Stimulated activated effector memory CD8-positive, alpha-beta T cell treated with anti-CD3 and anti-CD28 coated beads, Interleukin-12 subunit alpha, Interleukin-12 subunit beta, amount 100 ng/mL, for 72 hours (primary cell): Measurements from ENCODE around the gene CACNA1S.

Experiments used
- ATAC-seq: fragments of 150-1000 bp; cut with Tn5 transposase; 2 replicates; pipeline ENCODE4 v1.10.0; 2021
- DNase-seq, 2 donors: peaks; one replicate each; pipeline ENCODE4 v3.0.0; 2021 to 2022; ENCODE audit warnings: low spot score in 2 of 2
- H3K27ac Mint-ChIP-seq: one replicate; pipeline ENCODE4 v1.8.0; 2022; ENCODE audit warnings: mild to moderate bottlenecking, mixed read lengths
- H3K36me3 Mint-ChIP-seq: one replicate; pipeline ENCODE4 v1.8.0; 2022; ENCODE audit warnings: mild to moderate bottlenecking, mixed read lengths
- H3K4me1 Mint-ChIP-seq: one replicate; pipeline ENCODE4 v1.8.0; 2022; ENCODE audit warnings: mixed read lengths
- H3K4me3 Mint-ChIP-seq: one replicate; pipeline ENCODE4 v1.8.0; 2022; ENCODE audit warnings: mild to moderate bottlenecking, mixed read lengths
- H3K9me3 Mint-ChIP-seq: one replicate; pipeline ENCODE4 v1.8.0; 2022; ENCODE audit warnings: mixed read lengths

CACNA1S gene

DNA sequence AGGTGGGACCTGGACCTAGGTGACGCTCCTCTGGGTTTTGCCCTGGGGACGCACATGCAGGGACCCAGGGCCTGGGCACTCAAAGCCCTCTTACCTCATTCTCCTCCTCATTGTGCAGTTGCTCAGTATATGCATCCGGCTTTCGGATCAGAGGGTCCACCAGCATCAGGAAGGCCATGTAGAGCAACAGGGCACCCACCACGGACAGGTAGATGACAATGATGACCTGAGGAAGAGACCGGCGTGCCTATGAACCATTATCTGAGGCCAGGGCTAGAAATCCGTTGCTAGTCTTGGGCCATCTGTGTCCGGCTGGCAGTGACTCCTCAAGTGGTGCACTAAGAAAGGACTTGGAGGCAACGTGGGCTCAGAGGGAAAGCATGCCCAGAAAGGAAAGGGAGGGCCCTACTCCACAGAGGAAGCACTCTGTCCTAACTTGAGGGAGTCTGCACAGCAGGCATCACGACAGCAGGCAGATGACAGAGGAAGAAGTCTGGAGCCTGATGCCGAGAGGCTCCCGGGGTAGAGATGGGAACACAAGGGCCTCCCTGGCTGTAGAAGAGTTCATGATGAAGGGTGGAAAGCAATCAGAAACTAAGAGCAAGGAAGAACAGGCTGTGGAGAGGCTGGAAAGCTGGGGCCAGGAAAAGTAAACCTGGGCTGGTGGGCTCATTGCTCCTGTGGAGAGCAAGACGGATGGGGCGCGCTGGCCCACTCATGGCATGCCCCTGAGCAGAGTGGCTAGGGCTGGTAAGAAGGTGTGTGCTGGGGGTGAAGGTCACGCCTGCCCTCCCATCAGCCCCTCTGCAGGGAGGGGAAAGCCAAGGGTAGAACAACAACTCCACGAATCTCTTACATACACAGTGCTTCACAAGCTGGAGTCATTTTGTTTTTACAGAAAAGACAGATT lies 31.8 kb upstream of the CACNA1S start:
- Mint-ChIP-seq H3K9me3 (no peaks in the 10 kb centered on the region), H3K4me1 (peaks cover 6% of the 10 kb centered on the region), H3K4me3 (no peak overlapping the region), H3K36me3 (peaks cover 38% of the 10 kb centered on the region), H3K27ac (no peak overlapping the region)
- no peak for ATAC-seq
- no peak for DNase-seq

DNA sequence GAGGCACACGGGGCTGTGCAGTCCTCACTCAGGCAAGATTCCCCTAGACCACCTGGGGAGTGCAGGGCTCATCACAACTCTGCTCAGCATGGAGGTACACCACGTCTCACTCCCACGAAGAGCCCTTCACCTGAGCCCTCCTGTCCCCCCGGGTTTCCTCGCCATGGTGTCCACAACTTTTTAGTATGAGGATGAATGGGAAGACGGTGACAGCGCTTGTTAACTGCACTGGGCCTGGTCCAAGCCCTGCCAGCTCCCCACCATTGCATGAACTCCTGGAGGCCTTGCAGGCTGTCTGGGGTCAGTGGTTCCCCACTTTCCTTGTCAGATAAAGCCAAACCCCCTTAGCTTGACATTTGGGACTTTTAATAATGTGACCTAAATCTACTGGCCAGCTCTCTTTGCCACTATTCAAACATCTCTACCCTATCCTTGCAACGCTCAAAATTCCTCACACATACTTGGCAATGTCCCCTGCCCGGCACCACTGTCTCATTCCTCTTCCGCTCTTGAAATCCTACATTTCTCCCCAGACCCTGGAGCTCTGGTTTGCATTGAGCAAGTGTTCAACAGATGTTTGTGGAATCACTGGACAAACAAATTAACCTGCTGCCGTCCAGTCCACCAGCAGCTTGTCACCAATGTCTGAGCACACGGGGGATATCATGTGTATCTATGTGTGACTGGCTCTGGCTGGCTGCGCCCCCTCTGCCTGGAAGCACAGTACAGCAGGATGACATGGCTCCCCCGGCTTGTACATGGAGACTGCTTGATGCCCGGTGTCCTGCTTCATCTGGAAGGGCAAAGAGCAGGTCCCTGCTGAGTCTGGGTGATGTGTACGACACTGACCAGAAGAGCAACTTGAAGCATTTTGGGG lies 30.9 kb upstream of the CACNA1S start:
- ATAC-seq: no peak
- Mint-ChIP-seq H3K9me3 (no peaks in the 10 kb centered on the region), H3K4me1 (peaks cover 6% of the 10 kb centered on the region), H3K36me3 (peaks cover 33% of the 10 kb centered on the region), H3K27ac (no peak overlapping the region), H3K4me3 (no peak overlapping the region)
- DNase-seq: no peak

DNA sequence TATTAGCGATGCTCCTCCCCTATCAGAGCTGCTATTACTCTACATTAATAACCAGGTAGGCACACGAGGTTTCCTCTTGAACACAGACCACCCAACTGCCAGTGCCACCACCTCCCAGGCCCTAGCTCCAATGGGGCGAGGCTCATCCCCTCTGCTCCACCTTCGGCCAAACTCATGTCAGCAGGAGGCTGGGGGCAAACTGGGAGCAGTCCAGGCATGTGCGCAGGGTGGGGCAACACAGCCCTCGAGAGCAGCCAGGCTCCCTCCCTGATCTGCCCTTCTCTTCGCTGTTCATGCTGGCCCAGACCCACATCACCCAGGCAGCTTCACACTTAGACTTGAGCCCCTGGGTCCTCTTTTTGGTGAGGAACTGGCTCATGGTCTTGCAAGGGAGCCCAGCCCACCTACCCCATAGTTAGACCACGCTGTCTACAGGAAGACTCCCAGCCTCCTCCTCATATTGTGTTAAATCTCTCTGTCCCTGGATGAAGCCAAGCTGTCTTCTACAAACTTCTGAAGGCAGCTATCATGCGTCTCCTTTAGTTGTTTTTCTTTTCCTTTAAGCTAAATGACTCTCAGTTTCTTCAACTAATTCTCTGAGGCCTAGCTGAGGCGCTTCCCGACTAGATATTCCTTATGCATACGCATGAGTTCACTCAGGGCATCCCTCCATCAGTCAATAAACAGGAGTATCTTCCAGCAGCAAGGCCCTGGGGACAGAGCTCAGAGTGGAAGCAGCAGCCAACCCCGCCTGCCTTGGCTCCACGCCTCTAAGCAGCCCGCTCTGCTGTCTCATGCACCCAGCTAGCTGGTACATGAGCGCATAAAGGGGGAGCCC lies 30.0 kb upstream of the CACNA1S start:
- Mint-ChIP-seq H3K9me3 (no peaks in the 10 kb centered on the region), H3K27ac (no peak overlapping the region), H3K36me3 (peaks cover 33% of the 10 kb centered on the region)

DNA sequence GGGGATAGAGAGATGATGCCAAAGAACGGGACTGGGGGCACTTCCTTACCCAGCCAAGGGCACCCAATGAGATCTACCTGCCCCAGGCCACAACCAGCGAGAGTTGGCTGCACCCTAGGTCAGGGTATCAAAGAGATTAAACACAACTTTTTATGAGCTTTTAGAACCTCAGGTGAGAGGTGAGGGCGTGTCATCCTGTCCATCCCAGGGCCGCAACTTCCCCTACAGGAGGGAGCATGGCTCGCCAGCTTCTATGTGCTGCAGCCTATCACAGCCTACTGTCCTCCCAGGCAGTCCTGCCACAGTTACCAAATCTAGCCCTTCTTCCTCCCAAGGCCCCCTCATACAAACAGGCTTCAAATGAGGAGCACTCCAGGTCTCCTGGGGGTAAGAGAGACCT lies 29.2 kb upstream of the CACNA1S start:
- no peaks in the 10 kb centered on the region for H3K4me1 Mint-ChIP-seq
- no peaks in the 10 kb centered on the region for H3K9me3 Mint-ChIP-seq
- ATAC-seq (no peak), DNase-seq (no peak)
- peaks cover 33% of the 10 kb centered on the region for H3K36me3 Mint-ChIP-seq
- no peak overlapping the region for H3K4me3 Mint-ChIP-seq
- H3K27ac Mint-ChIP-seq: peak overlapping the region; percentile 34

More for the DNA sequence above, 30.0 kb upstream of the CACNA1S start:
- ATAC-seq: no peak
- Mint-ChIP-seq H3K4me3 (no peak overlapping the region), H3K4me1 (peaks cover 1% of the 10 kb centered on the region)
- DNase-seq: no peak

DNA sequence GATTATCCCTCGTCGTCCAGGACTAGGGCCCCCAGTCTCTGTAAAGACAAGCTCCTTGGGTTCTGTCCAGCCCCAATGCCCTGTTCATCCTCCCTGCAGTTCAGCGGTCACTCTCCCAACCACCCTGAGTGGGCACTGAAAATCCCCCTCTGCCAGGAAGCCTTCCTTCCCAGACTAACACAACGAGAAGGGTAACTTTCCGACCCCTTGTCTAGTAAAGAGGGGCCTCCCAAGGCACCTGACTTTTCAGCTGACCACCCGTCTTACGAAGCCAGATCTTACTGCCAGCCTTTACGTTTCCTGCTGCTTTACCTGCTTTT lies 28.7 kb upstream of the CACNA1S start:
- Mint-ChIP-seq H3K9me3 (no peaks in the 10 kb centered on the region), H3K4me1 (no peaks in the 10 kb centered on the region), H3K27ac (peak overlapping the region; percentile 34), H3K4me3 (no peak overlapping the region), H3K36me3 (peaks cover 28% of the 10 kb centered on the region)
- DNase-seq: no peak
- no peak for ATAC-seq

DNA sequence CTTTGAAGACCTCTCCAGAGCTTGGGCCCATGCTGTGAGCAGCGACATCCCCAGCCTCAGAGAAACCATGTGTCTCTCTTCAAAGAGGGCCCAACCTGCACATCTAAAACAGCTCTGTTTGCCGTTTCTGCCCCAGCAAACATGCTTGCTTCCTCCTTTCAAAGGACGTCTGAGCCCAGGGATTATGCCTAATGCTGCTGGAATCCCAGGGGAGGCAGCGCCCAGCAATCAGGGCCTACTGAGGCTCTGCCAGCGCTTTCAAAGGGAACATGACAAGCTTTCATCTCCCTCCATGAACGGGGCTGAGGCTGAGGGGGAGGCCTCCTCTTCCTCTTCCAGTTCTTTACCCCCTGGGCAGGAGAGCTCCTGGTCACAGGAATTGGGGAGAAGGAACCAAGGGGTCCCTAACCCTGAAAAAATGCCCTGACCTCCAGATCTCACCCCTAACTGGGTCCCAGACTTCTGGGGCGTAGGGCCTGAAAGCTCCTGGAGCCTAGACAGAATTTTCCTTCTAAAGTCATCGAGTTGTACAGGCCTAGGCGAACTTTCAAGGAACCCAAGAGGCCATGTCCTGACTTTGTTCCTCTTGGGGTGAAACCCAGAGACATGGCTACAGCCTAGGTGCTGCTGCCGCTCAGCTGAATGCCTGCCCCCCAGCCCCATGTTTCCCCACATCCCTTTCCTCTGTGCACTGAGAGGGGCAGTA lies 28.2 kb upstream of the CACNA1S start:
- DNase-seq (no peak), ATAC-seq (no peak)
- Mint-ChIP-seq H3K36me3 (peaks cover 26% of the 10 kb centered on the region), H3K4me3 (no peak overlapping the region), H3K4me1 (no peaks in the 10 kb centered on the region), H3K27ac (peak overlapping the region; percentile 38), H3K9me3 (no peaks in the 10 kb centered on the region)

DNA sequence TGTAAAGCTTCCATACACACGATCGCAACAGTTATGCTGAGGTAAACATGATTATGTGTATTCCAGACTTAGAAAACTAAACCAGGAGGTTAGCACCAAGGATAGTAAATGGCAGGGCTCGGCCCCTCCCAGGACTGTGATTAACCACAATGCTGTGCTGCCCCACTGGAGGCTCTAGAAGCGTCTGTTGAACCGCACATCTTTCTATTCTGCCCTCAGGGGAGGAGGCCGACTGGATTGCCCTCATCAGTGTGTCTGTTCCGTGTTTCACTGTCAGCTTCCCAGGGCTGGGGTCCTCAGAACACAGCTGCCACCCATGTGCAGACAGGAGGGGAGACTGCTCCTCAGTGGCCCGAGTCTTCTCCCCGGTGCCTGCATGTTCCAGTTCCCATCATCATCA lies 27.5 kb upstream of the CACNA1S start:
- no peak overlapping the region for H3K4me3 Mint-ChIP-seq
- ATAC-seq (no peak), DNase-seq (no peak)
- H3K9me3 Mint-ChIP-seq: no peaks in the 10 kb centered on the region
- peak overlapping the region; percentile 38 for H3K27ac Mint-ChIP-seq
- H3K4me1 Mint-ChIP-seq: no peaks in the 10 kb centered on the region
- H3K36me3 Mint-ChIP-seq: peaks cover 22% of the 10 kb centered on the region

DNA sequence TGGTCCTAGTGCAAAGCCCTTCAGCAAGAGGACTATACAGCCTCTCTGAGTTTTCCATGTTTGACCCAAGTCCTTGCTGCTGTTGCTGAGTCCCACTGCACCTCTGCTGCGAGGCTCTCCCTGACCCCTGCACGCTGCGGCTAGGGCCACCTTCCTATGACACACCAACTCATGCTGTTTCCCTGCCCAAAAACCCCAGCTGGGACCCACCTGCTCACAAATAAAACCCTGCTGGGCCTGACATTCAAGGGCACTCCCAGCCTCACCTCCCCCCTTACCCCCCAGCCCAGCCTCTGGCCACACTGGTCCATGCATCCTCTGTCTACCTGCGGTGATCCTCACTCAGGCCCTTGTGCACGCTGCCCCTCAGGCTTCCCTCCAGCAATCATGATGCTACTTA lies 27.1 kb upstream of the CACNA1S start:
- no peak for DNase-seq
- peaks cover 20% of the 10 kb centered on the region for H3K36me3 Mint-ChIP-seq
- no peak for ATAC-seq
- no peaks in the 10 kb centered on the region for H3K4me1 Mint-ChIP-seq
- no peaks in the 10 kb centered on the region for H3K9me3 Mint-ChIP-seq
- no peak overlapping the region for H3K27ac Mint-ChIP-seq
- no peak overlapping the region for H3K4me3 Mint-ChIP-seq

DNA sequence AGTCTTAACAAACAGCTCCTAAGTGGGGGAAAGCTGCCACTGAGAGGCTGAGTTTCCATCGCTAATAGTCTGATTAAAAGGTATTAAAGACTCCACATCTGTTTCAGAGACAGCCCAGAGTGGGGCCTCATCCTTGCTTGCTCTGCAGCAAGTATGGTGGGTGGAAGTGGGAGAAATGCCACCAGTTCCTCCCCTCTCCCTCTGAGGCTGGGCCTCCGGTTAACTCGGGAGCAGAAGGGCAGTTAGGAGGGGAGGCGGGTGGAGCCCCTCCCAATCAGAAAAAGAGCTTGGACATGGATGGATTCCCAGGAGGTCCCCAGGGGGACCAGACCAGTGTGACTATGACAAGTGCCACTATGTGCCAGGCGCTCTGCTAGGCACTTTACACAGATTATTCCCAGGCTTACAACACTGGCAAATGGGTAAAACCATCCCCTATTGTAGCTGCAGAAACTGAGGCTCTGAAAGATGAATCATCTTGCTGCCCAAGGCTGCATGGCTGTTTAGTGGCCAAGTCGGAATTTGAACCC lies 26.1 kb upstream of the CACNA1S start:
- ATAC-seq (no peak), DNase-seq (no peak)
- H3K9me3 Mint-ChIP-seq: no peaks in the 10 kb centered on the region
- H3K4me1 Mint-ChIP-seq: no peaks in the 10 kb centered on the region
- no peak overlapping the region for H3K4me3 Mint-ChIP-seq
- H3K36me3 Mint-ChIP-seq: peaks cover 12% of the 10 kb centered on the region
- no peak overlapping the region for H3K27ac Mint-ChIP-seq

DNA sequence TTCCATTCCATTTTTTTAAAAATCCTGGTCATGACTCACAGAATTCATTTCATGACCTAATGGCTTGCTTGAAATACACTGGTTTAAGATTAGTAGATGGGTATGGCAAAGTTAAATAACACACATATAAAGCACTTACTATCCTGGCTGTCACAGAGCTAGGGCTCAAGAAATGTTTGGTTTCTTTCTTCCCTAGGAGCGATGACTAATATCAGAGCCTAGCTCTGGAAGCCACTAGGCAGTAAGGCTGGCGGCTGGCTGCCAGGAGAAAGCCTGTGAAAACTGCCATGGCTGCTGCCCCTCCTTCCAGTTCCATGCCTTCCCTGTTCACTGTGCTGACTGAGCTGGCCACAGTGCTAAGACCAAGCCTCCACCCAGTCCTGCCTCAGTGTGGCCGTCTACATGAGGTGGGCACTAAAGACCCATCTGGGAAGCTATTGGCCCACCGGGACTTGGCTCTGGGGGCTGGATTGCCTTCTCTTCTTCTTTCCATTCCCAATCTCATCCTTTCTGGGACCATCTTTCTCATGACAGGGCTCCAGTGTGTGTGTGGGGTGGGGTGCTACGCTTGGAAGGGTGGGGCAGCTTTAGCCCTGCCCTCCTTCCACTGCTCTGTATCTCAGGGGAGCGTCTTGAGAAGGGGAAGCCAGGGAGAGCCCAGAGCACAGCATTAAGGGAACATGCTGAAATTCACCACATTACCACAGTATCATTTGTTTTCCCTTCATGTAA lies 25.5 kb upstream of the CACNA1S start:
- H3K27ac Mint-ChIP-seq: no peak overlapping the region

DNA sequence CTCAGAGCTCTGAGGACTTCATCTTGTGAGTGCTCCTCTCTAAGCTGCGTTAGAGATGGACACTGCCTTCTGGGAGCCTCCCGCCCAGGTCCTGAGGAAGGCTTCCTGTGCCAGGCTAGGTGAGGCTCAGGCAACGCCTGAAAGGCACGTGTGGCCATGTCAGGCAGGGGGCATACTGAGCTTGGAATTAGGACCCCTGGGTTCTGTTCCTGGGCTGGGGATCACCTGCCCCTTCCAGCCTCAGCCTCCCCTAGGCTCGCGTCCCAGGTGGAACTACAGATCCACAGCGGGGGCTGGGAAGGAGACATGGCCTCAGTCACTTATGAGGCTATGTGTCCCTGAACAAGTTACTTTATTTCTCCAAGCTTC lies 24.8 kb upstream of the CACNA1S start:
- Mint-ChIP-seq H3K9me3 (no peaks in the 10 kb centered on the region), H3K27ac (no peak overlapping the region), H3K4me1 (no peaks in the 10 kb centered on the region), H3K36me3 (peaks cover 6% of the 10 kb centered on the region), H3K4me3 (no peak overlapping the region)
- ATAC-seq (no peak), DNase-seq (no peak)

More for the DNA sequence above, 25.5 kb upstream of the CACNA1S start:
- DNase-seq (no peak), ATAC-seq (no peak)
- Mint-ChIP-seq H3K4me1 (no peaks in the 10 kb centered on the region), H3K36me3 (peaks cover 6% of the 10 kb centered on the region), H3K4me3 (no peak overlapping the region), H3K9me3 (no peaks in the 10 kb centered on the region)

DNA sequence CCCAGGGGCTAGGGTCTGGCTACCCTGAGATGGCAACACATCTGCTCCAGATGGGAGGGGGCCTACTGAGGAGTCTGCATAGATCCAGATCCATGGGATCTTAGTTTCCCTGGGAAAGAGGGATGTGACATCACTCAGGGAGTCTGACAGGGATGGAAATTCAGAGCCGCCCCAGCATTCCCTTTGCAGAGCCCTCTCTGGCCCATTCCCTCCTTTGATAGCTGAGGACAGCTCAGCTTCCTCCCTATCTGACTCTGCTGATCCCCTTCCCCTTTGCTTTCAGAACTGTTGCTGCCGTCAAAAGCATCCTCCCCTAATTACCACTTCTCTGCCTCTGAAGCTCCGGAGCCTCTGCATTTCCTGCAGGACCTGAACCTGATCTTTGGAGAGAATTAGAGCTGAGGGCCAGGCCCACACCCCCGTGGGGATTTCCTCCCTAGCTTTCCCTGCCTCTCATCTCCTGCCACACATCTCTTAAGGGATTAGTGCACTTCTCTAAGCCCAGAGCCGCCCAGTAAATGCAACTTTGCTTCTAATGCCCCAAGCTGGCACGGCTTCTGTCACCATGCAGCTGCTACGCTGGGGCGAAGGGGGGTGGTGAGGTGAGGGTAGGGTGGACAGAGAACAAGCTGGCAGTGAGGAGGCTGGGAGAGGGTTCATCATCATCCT lies 24.3 kb upstream of the CACNA1S start:
- Mint-ChIP-seq H3K27ac (no peak overlapping the region), H3K36me3 (peaks cover 6% of the 10 kb centered on the region), H3K4me3 (no peak overlapping the region), H3K4me1 (no peaks in the 10 kb centered on the region), H3K9me3 (no peaks in the 10 kb centered on the region)
- DNase-seq (no peak), ATAC-seq (no peak)

DNA sequence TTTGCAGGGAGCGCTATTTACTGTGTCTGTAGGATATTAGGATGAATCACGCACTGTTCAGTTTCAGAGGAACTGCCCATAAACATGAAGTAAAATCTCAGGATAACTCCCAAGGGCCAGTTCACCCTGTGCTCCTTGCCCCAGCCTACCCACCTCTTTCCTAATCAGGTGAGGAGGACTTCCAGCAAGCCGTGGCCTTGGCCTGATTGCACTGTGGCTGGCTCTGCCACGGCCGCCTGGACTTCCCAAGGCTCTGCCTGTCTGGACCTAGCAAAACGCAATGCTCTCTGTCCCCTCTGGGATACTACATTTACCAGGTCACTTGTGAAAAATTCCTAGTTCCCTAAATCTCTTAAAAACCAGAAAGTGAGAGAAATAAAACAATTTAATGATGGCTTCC lies 22.2 kb upstream of the CACNA1S start:
- Mint-ChIP-seq H3K27ac (no peak overlapping the region), H3K9me3 (no peaks in the 10 kb centered on the region), H3K4me1 (no peaks in the 10 kb centered on the region), H3K36me3 (no peaks in the 10 kb centered on the region), H3K4me3 (no peak overlapping the region)
- ATAC-seq: no peak
- no peak for DNase-seq

DNA sequence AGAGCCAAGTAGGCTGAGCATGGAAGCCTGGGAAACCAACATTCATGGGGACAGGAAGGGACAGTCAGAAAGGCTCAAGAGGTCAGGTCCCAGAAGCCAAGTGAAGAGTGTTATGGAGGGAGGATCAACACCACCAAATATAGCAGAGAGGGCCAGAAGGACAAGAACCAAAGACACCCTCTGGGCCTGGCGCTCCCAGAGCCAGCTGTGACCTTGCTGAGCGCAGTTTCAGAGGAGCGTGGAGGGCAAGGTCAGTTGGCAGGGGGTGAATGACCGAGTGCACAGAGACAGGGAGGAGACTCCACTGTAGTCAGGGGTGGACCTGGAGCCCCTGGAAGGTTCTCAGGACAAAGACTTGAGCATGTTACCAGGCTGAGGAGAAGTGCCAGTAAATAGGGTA lies 19.2 kb upstream of the CACNA1S start:
- Mint-ChIP-seq H3K9me3 (no peaks in the 10 kb centered on the region), H3K27ac (no peak overlapping the region), H3K4me1 (no peaks in the 10 kb centered on the region), H3K4me3 (no peak overlapping the region), H3K36me3 (peaks cover 6% of the 10 kb centered on the region)
- ATAC-seq: no peak
- no peak for DNase-seq
